GM12878 (cell line): Measurements from ENCODE around the gene CHMP4B. TPM values are rescaled to one million over a fixed set of nuclear protein-coding genes. Genes with fewer than 3 reads are reported as not detected.

Source experiments
- ATAC-seq: fragments of 200-7000 bp; cut with Tn5 transposase; 3 replicates; pipeline ENCODE4 v1.9.1; 2020; ENCODE audit warnings: mild to moderate bottlenecking, moderate library complexity
- BruUV-seq: library from RNA; stranded (reverse); fragments of 400-500 nt; replicated peaks from 2 replicates; lab custom pipeline; 2021; lab: Mats Ljungman, UMichigan
- CTCF ChIA-PET: fragments of 300-600 bp; sonication (Branson Sonifier 250); formaldehyde crosslinking; extraction: SDS; loops from one replicate; lab custom pipeline; 2021; ENCODE audit warnings: inconsistent platforms; lab: Yijun Ruan, JAX
- POLR2A ChIA-PET: fragments of 350-600 bp; formaldehyde crosslinking; extraction: SDS; loops from one replicate; lab custom pipeline; 2021; ENCODE audit warnings: inconsistent platforms; lab: Charles Lee
- RAD21 ChIA-PET: fragments of 300-600 bp; sonication (Branson Sonifier 250); formaldehyde crosslinking; loops from one replicate; lab custom pipeline; 2023; ENCODE audit warnings: antibody characterized with exemption; ENCODE audit not compliant: unreplicated experiment; lab: Charles Lee
- SMC1A ChIA-PET: fragments of 300-600 bp; sonication (Branson Sonifier 250); formaldehyde crosslinking; loops from one replicate; lab custom pipeline; 2023; ENCODE audit not compliant: unreplicated experiment, uncharacterized antibody; lab: Charles Lee
- DNase-seq: peaks from one replicate; pipeline ENCODE4 v3.0.0-alpha.2; 2011; ENCODE audit warnings: low read depth, low spot score
- FAIRE-seq: peaks from 3 replicates; lab custom pipeline; 2011; peaks lifted over from hg19 to GRCh38; lab: Jason Lieb, UNC
- H2AFZ ChIP-seq: 2 replicates; pipeline ENCODE4 v1.6.0; 2011; ENCODE audit warnings: low read depth, low read length, control low read depth; ENCODE audit not compliant: control insufficient read depth
- H3K27ac ChIP-seq: 2 replicates; pipeline ENCODE4 v1.5.1; 2011; ENCODE audit warnings: control low read depth; ENCODE audit not compliant: control insufficient read depth, insufficient read depth
- H3K27me3 ChIP-seq, 2 experiments: replicated peaks in 1 of 2; 2 replicates each; pipeline versions ENCODE4 v1.6.0 to v1.6.1; 2011; ENCODE audit warnings: low read length in 1 of 2; ENCODE audit not compliant: control insufficient read depth in 2 of 2, insufficient read depth in 2 of 2
- H3K36me3 ChIP-seq, 2 experiments: 2 replicates each; pipeline ENCODE4 v1.5.1; 2011; ENCODE audit warnings: low read length in 1 of 2; ENCODE audit not compliant: control insufficient read depth in 2 of 2, insufficient read depth in 2 of 2
- H3K4me1 ChIP-seq: 2 replicates; pipeline ENCODE4 v1.6.1; 2011; ENCODE audit warnings: mild to moderate bottlenecking, low read length, moderate library complexity, mixed read lengths; ENCODE audit not compliant: control insufficient read depth, insufficient read depth
- H3K4me2 ChIP-seq: 2 replicates; pipeline ENCODE4 v1.6.0; 2011; ENCODE audit warnings: control low read depth; ENCODE audit not compliant: control insufficient read depth, insufficient read depth
- H3K4me3 ChIP-seq: fragments of 200-600 bp; sonication (generic); 2 replicates; pipeline ENCODE4 v1.5.1; 2016
- H3K79me2 ChIP-seq: 2 replicates; pipeline ENCODE4 v1.6.0; 2011; ENCODE audit warnings: low read length; ENCODE audit not compliant: control insufficient read depth, insufficient read depth
- H3K9ac ChIP-seq: 2 replicates; pipeline ENCODE4 v1.8.0; 2011; ENCODE audit warnings: low read length, control low read depth, mixed read lengths; ENCODE audit not compliant: control insufficient read depth, insufficient read depth
- H3K9me3 ChIP-seq: replicated peaks from 3 replicates; pipeline ENCODE4 v1.5.1; 2011; ENCODE audit warnings: mild to moderate bottlenecking, low read length; ENCODE audit not compliant: control insufficient read depth, insufficient read depth
- H4K20me1 ChIP-seq: 2 replicates; pipeline ENCODE4 v1.6.0; 2011; ENCODE audit not compliant: control insufficient read depth, insufficient read depth
- EP300 ChIP-seq, 2 experiments: fragments of 150-350 bp in 1 of 2; IDR thresholded peaks; 2 replicates each; pipeline ENCODE4 v1.6.1; 2011 to 2012; ENCODE audit warnings: low read depth in 2 of 2, low read length in 2 of 2, borderline replicate concordance in 1 of 2, improper control_type of control experiment in 1 of 2, inconsistent platforms in 1 of 2; ENCODE audit not compliant: control insufficient read depth in 1 of 2
- POLR2AphosphoS2 ChIP-seq: IDR thresholded peaks from 2 replicates; pipeline ENCODE4 v1.6.1; 2011; ENCODE audit warnings: low read depth, mild to moderate bottlenecking, low read length, improper control_type of control experiment, moderate library complexity
- TBL1XR1 ChIP-seq: IDR thresholded peaks from 2 replicates; pipeline ENCODE4 v1.6.1; 2012; ENCODE audit warnings: low read depth, low read length, improper control_type of control experiment
- ZNF217 ChIP-seq: fragments of 450-650 bp; IDR thresholded peaks from 2 replicates; pipeline ENCODE4 v1.6.1; 2017; ENCODE audit warnings: antibody characterized with exemption, mild to moderate bottlenecking
- WGBS: methylation state at CpG from one replicate; pipeline ENCODE4 v1.1.6; 2016; ENCODE audit warnings: low lambda C conversion rate; ENCODE audit not compliant: insufficient replicate concordance, insufficient coverage; ENCODE audit errors: missing lambda C conversion rate; 5-methylcytosine and 5-hydroxymethylcytosine counted together
- in situ Hi-C: fragments of 300-500 bp; cut with MboI; formaldehyde crosslinking; loops from 9 replicates; pipeline ENCODE4 v1.14.3; 2018; ENCODE audit warnings: mixed read lengths
- intact Hi-C: fragments of 100-400 bp; cut with micrococcal nuclease; formaldehyde crosslinking; loops from one replicate; pipeline ENCODE4 v1.14.2; 2022; ENCODE audit not compliant: unreplicated experiment
- polyA plus RNA-seq, 11 experiments: library from polyadenylated mRNA; depleted of rRNA in 4 of 11; unstranded in 6 of 11; stranded (reverse) in 5 of 11; fragments of >200 nt; fragmentation: Nextera tagmentation in 4 of 11; fragmentation: Illumina TruSeq in 1 of 11; extraction: Ambion mirVana in 4 of 11; extraction: Trizol in 1 of 11; gene quantifications; 1 replicate in 1 of 11; 2 replicates in 10 of 11; pipeline versions ENCODE4 v1.2.1 to v1.2.3, GENCODE V29; 2011 to 2016; ENCODE audit warnings: inconsistent platforms in 2 of 11, missing spikeins in 2 of 11, low read depth in 1 of 11
- total RNA-seq, 4 experiments: library from RNA; depleted of rRNA in 3 of 4; stranded (reverse); fragments of >200 nt in 3 of 4; fragmentation: Illumina TruSeq in 1 of 4; extraction: Trizol in 1 of 4; gene quantifications; 2 replicates each; pipeline versions ENCODE4 v1.2.1 to v1.2.3, GENCODE V29; 2013 to 2021
- TF ChIP-seq, protein P1 (sequence below): fragments of 450-650 bp; IDR thresholded peaks from 2 replicates; pipeline ENCODE4 v1.6.1; 2017; ENCODE audit warnings: mild to moderate bottlenecking
- TF ChIP-seq, protein P2 (sequence below): fragments of 450-650 bp; IDR thresholded peaks from 2 replicates; pipeline ENCODE4 v1.6.1; 2017; ENCODE audit warnings: mild to moderate bottlenecking, moderate library complexity

Gene CHMP4B
- total and polyA plus RNA-seq, 10 of the 15 experiments (the other 5 are each of a cell fraction or from before 2014, with no cell fraction given) = 4.2 to 118 (median 49.6) TPM

DNA sequence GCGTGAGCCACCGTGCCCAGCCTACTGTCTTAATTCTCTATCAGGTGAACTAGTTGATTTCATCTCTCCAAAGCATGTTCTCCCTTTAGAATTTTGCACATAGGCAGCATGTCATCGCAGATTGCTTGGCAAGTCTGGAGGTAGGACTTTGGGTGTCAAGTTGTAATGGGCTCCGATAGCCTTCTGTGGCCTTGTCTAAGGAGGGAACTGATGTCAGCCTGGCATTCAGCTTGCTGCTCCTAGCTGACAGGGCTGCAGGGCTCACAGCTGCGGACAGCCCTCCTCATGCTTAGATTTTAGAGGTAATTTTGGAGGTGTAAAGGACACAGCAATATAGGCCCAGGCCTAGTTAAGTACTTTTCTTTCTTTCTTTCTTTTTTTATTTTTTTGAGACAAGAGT lies 11.3 kb downstream of the CHMP4B start:
- RAD21 ChIA-PET = no interaction called here
- Histone ChIP-seq H3K4me1 (peaks cover 7% of the 10 kb centered on the region), H3K79me2 (peaks cover 75% of the 10 kb centered on the region), H3K36me3 (peaks cover 4 to 22% of the 10 kb centered on the region in 2 experiments), H3K27me3 (no peaks in the 10 kb centered on the region), H3K4me3 (no peak overlapping the region), H3K27ac (no peak overlapping the region), H3K9ac (no peak overlapping the region), H3K9me3 (no peaks in the 10 kb centered on the region)
- no peak for DNase-seq
- intact Hi-C loops = no loop called here
- no TSS peak for BruUV-seq
- 99% methylated on average over 5 of the region's 5 CpGs for WGBS
- no peak for ATAC-seq
- POLR2A ChIA-PET = no interaction called here
- TF ChIP-seq EP300 (IDR thresholded peaks at IDR 0.05; ENCODE audit: borderline replicate concordance in 1 of 2, control insufficient read depth in 1 of 2, low read depth in 2 of 2, low read length in 2 of 2) = no peak
- TF ChIP-seq ZNF217 = no peak
- no peak for TF ChIP-seq TBL1XR1
- TF ChIP-seq, protein P1, sequence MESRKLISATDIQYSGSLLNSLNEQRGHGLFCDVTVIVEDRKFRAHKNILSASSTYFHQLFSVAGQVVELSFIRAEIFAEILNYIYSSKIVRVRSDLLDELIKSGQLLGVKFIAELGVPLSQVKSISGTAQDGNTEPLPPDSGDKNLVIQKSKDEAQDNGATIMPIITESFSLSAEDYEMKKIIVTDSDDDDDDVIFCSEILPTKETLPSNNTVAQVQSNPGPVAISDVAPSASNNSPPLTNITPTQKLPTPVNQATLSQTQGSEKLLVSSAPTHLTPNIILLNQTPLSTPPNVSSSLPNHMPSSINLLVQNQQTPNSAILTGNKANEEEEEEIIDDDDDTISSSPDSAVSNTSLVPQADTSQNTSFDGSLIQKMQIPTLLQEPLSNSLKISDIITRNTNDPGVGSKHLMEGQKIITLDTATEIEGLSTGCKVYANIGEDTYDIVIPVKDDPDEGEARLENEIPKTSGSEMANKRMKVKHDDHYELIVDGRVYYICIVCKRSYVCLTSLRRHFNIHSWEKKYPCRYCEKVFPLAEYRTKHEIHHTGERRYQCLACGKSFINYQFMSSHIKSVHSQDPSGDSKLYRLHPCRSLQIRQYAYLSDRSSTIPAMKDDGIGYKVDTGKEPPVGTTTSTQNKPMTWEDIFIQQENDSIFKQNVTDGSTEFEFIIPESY = no peak
- no peak for TF ChIP-seq POLR2AphosphoS2
- TF ChIP-seq, protein P2, sequence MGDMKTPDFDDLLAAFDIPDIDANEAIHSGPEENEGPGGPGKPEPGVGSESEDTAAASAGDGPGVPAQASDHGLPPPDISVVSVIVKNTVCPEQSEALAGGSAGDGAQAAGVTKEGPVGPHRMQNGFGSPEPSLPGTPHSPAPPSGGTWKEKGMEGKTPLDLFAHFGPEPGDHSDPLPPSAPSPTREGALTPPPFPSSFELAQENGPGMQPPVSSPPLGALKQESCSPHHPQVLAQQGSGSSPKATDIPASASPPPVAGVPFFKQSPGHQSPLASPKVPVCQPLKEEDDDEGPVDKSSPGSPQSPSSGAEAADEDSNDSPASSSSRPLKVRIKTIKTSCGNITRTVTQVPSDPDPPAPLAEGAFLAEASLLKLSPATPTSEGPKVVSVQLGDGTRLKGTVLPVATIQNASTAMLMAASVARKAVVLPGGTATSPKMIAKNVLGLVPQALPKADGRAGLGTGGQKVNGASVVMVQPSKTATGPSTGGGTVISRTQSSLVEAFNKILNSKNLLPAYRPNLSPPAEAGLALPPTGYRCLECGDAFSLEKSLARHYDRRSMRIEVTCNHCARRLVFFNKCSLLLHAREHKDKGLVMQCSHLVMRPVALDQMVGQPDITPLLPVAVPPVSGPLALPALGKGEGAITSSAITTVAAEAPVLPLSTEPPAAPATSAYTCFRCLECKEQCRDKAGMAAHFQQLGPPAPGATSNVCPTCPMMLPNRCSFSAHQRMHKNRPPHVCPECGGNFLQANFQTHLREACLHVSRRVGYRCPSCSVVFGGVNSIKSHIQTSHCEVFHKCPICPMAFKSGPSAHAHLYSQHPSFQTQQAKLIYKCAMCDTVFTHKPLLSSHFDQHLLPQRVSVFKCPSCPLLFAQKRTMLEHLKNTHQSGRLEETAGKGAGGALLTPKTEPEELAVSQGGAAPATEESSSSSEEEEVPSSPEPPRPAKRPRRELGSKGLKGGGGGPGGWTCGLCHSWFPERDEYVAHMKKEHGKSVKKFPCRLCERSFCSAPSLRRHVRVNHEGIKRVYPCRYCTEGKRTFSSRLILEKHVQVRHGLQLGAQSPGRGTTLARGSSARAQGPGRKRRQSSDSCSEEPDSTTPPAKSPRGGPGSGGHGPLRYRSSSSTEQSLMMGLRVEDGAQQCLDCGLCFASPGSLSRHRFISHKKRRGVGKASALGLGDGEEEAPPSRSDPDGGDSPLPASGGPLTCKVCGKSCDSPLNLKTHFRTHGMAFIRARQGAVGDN = no peak
- TF ChIP-seq, all 136 proteins: peak for 0
- H4K20me1 ChIP-seq = peaks cover 12% of the 10 kb centered on the region
- FAIRE-seq = no peak
- in situ Hi-C loops = no loop called here
- ChIA-PET CTCF (no interaction called here), SMC1A (interaction anchor here (1.9 kb wide), 1 partner anchor 9 kb away, joined by 8 read pairs; no protein-coding TSS in a partner anchor)
- no peak overlapping the region for H2AFZ ChIP-seq
- no peak overlapping the region for H3K4me2 ChIP-seq
